Transverse colon (tissue), 4 donors: ENCODE data around the gene ZNF135. TPM values are rescaled to one million over a fixed set of nuclear protein-coding genes. Genes with fewer than 3 reads are reported as not detected.

Experiments used
- DNase-seq: peaks from one replicate; pipeline ENCODE4 v3.0.0-alpha.2; 2019
- H3K27ac ChIP-seq, 4 donors: fragments of 200-600 bp; sonication (generic); 2 replicates each; pipeline ENCODE4 v1.5.1; 2016 to 2018; ENCODE audit warnings: inconsistent platforms in 4 of 4
- H3K27me3 ChIP-seq: fragments of 200-600 bp; sonication (generic); 2 replicates; pipeline ENCODE4 v1.5.1; 2017; ENCODE audit warnings: inconsistent platforms
- H3K36me3 ChIP-seq, 4 donors: fragments of 200-600 bp; sonication (generic); 2 replicates each; pipeline ENCODE4 v1.5.1; 2017 to 2019; ENCODE audit warnings: inconsistent platforms in 4 of 4
- H3K4me1 ChIP-seq, 4 donors: fragments of 200-600 bp; sonication (generic); 2 replicates each; pipeline ENCODE4 v1.5.1; 2017 to 2020; ENCODE audit warnings: inconsistent platforms in 4 of 4
- H3K4me3 ChIP-seq, 4 donors: fragments of 200-600 bp; sonication (generic); 1 replicate in 1 of 4; 2 replicates in 3 of 4; pipeline versions ENCODE4 v1.5.1 to v1.6.1; 2017 to 2019; ENCODE audit warnings: inconsistent platforms in 4 of 4
- H3K9me3 ChIP-seq, 2 donors: fragments of 200-600 bp; sonication (generic); 2 replicates each; pipeline ENCODE4 v1.5.1; 2017 to 2019; ENCODE audit warnings: inconsistent platforms in 2 of 2
- EP300 ChIP-seq: sonication (generic); formaldehyde crosslinking; IDR thresholded peaks from one replicate; pipeline ENCODE4 v1.6.1; 2017; ENCODE audit warnings: antibody characterized with exemption, low read depth
- POLR2A ChIP-seq: fragments of 450-650 bp; IDR thresholded peaks from one replicate; pipeline ENCODE4 v1.6.1; 2016; ENCODE audit warnings: antibody characterized with exemption, mild to moderate bottlenecking, moderate library complexity
- POLR2AphosphoS5 ChIP-seq, 3 donors: sonication (generic); formaldehyde crosslinking; IDR thresholded peaks; one replicate each; pipeline ENCODE4 v1.6.1; 2016; ENCODE audit warnings: antibody characterized with exemption in 3 of 3
- WGBS, 2 donors: methylation state at CpG; one replicate each; pipeline ENCODE4 v1.1.5; 2018; ENCODE audit warnings: low coverage in 1 of 2; 5-methylcytosine and 5-hydroxymethylcytosine counted together
- in situ Hi-C, 4 donors: fragments of 200-750 bp; cut with MboI; loops; one replicate each; pipeline versions ENCODE4 v1.15.0 to v1.15.1; 2017; ENCODE audit warnings: low sequenced_read_pairs in 3 of 4, low pct_ligation_motif_present in 1 of 4, low pct_unique_long_range_greater_than_20kb in 1 of 4
- intact Hi-C: fragments of 100-400 bp; cut with DNase I; formaldehyde crosslinking; loops from one replicate; pipeline ENCODE4 v1.15.1; 2023; ENCODE audit warnings: low total_unique reads
- total RNA-seq, 4 donors: library from RNA; depleted of rRNA; stranded (reverse); fragments of >200 nt; gene quantifications; one replicate each; pipeline ENCODE4 v1.1.0, GENCODE V29; 2016
- TF ChIP-seq, protein P1 (sequence below), 5 experiments: fragments of 200-600 bp in 3 of 5; fragments of 450-650 bp in 2 of 5; sonication (generic) in 3 of 5; IDR thresholded peaks; 1 replicate in 2 of 5; 2 replicates in 3 of 5; pipeline ENCODE4 v1.5.1; 2016 to 2017; ENCODE audit warnings: antibody characterized with exemption in 5 of 5, inconsistent platforms in 3 of 5, mild to moderate bottlenecking in 2 of 5, moderate library complexity in 1 of 5

The ZNF135 gene
- total RNA-seq, 4 donors from 2014 or later = 1.6 to 20.9 (median 2.1) TPM

DNA sequence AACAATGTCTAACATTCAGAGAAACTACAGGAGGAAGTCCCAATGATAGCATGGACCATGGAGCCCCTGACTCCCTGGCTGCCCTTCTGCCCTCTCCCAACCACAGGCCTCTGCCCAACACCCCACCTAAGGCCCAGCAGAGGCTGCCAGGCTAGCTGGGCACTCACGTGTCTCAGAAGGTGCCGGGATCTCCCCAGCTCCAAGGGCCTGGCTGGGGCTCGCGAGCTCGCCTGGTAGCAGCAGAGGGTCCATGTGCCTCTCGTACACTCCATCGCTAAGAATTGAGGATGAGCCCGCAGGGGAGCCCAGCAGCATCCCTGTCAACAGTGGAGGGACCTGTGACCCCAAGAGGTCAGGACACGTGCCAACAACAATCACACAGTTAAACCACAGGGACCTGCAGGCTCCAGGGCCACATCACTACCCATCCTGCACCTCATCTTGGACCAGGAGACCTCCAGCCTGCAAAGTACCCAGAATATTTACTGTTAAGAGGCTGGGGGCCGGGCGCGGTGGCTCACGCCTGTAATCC lies 29.5 kb downstream of the ZNF135 start:
- H3K27ac ChIP-seq = no peak overlapping the region
- no peaks in the 10 kb centered on the region for H3K27me3 ChIP-seq
- TF ChIP-seq EP300 (no peak), POLR2A (no peak), POLR2AphosphoS5 (IDR thresholded peaks at IDR 0.05) (no peak)
- TF ChIP-seq, protein P1, sequence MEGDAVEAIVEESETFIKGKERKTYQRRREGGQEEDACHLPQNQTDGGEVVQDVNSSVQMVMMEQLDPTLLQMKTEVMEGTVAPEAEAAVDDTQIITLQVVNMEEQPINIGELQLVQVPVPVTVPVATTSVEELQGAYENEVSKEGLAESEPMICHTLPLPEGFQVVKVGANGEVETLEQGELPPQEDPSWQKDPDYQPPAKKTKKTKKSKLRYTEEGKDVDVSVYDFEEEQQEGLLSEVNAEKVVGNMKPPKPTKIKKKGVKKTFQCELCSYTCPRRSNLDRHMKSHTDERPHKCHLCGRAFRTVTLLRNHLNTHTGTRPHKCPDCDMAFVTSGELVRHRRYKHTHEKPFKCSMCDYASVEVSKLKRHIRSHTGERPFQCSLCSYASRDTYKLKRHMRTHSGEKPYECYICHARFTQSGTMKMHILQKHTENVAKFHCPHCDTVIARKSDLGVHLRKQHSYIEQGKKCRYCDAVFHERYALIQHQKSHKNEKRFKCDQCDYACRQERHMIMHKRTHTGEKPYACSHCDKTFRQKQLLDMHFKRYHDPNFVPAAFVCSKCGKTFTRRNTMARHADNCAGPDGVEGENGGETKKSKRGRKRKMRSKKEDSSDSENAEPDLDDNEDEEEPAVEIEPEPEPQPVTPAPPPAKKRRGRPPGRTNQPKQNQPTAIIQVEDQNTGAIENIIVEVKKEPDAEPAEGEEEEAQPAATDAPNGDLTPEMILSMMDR (IDR thresholded peaks at IDR 0.05) = no peak
- in situ Hi-C loops (no loop called here), intact Hi-C loops (no loop called here)
- no peaks in the 10 kb centered on the region for H3K4me1 ChIP-seq
- peaks cover 0 to 40% (median 13%) of the 10 kb centered on the region in 4 donors for H3K36me3 ChIP-seq
- peaks cover 44 to 48% of the 10 kb centered on the region in 2 donors for H3K9me3 ChIP-seq
- no peak overlapping the region for H3K4me3 ChIP-seq
- WGBS, 2 donors = 95% methylated on average over 9 of the region's 13 CpGs; no CpG with 5 or more reads in 1 of the 2 donors
- no peak for DNase-seq

DNA sequence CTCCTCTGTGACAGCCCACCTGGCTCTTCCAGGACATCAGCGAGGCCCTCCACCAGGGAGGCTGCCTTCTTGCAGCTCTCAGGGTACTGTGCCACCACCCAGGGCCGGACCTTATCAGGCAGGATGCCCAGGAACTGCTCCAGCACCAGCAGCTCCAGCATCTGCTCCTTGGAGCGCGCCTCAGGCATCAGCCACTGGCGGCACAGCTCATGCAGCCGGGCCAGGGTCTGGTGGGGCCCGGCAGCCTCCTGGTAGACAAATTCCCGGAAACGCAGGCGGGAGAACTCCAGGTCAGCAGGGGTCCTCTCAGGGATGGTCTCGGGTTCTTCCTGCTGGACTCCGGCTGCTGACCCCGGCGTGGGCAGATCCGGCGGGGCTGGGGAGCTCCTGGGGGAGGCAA lies 30.8 kb downstream of the ZNF135 start:
- H3K36me3 ChIP-seq = peaks cover 0 to 31% (median 9%) of the 10 kb centered on the region in 4 donors
- no peak overlapping the region for H3K27ac ChIP-seq
- 94% methylated on average over 16 of the region's 16 CpGs; no CpG with 5 or more reads in 1 of the 2 donors for WGBS, 2 donors
- TF ChIP-seq, protein P1 (IDR thresholded peaks at IDR 0.05) = no peak
- TF ChIP-seq EP300 = no peak
- TF ChIP-seq POLR2A = no peak
- no peak for DNase-seq
- H3K9me3 ChIP-seq = peaks cover 35 to 36% of the 10 kb centered on the region in 2 donors
- H3K4me1 ChIP-seq = no peaks in the 10 kb centered on the region
- no peak overlapping the region for H3K4me3 ChIP-seq
- intact Hi-C loops = no loop called here
- no peaks in the 10 kb centered on the region for H3K27me3 ChIP-seq
- in situ Hi-C loops = no loop called here

DNA sequence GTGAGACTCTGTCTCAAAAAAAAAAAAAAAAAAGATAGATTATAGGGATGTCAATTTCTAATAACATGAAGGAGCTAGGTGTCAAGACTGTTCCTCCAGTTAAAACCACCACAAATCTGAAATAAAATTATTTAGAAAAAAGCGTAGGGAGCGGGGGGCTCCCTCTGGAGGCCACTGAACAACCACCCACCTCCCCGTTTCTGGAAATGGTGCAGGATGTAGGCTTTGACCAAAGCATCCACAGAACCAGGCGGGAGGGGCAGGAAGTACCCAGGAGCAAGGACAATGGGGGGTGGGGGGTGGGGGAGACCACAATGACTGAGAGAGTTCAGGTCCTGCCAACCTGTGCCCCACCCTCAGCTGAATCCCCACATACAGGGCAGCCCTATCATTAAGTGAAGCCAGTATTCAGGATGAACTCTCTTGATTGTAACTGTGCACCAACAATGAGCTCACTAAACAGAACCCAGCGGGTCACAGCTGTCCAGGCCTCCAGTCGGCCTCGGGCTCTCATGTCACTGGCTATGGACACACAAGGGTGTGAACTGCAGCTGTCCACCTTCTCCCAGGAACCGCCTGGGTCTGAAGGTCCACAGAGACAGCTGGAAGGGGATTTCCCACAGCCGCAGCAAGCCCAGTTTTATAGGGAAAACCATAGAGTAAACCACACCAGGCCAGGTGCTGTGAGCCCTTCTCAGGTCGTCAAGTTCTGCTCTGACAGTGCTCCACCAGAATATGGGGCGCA lies 32.3 kb downstream of the ZNF135 start:
- peaks cover 20 to 22% of the 10 kb centered on the region in 2 donors for H3K9me3 ChIP-seq

DNA sequence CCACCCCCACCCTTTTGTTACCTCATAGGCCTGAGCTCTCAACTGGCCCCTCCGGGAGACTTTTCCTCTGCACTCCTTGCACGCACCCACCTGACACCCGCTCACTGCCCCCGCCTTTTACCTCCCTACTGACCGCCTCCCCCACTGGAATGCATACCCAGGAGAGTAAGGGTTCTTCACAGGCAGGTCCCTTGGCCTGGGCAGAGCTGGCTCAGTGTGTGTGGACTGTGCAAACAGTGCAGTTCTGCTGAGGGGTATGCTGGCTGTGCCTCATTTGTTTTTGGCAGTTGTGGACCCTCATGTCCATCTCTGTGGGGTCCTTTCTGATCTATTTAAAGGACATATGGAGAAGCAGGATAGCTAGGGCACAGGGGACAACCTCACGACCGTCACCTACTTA lies 34.0 kb downstream of the ZNF135 start:
- TF ChIP-seq, protein P1 (IDR thresholded peaks at IDR 0.05) = no peak
- WGBS, 2 donors = 94 to 100% methylated on average over 2 to 7 of the region's 7 CpGs
- Histone ChIP-seq H3K36me3 (peaks cover 0 to under 1% (median 0%) of the 10 kb centered on the region in 4 donors), H3K27me3 (no peaks in the 10 kb centered on the region), H3K9me3 (peaks cover 9 to 14% of the 10 kb centered on the region in 2 donors), H3K27ac (no peak overlapping the region), H3K4me3 (no peak overlapping the region), H3K4me1 (peaks cover 0 to 10% (median 5%) of the 10 kb centered on the region in 4 donors)
- DNase-seq = no peak
- intact Hi-C loops = no loop called here
- in situ Hi-C loops = no loop called here

More for the DNA sequence above, 32.3 kb downstream of the ZNF135 start:
- 75% methylated on average over 11 of the region's 11 CpGs; no CpG with 5 or more reads in 1 of the 2 donors for WGBS, 2 donors
- Histone ChIP-seq H3K4me3 (no peak overlapping the region), H3K27ac (no peak overlapping the region), H3K36me3 (peaks cover 0 to 17% (median 2%) of the 10 kb centered on the region in 4 donors), H3K27me3 (no peaks in the 10 kb centered on the region), H3K4me1 (no peaks in the 10 kb centered on the region)
- intact Hi-C loops = no loop called here
- TF ChIP-seq POLR2AphosphoS5 (IDR thresholded peaks at IDR 0.05) (no peak), POLR2A (no peak), EP300 (no peak)
- TF ChIP-seq, protein P1 (IDR thresholded peaks at IDR 0.05) = no peak
- in situ Hi-C loops = no loop called here
- DNase-seq = no peak
